Dermis blood vessel endothelial cell (primary cell): Measurements from ENCODE around the gene LSM7. TPM values are rescaled to one million over a fixed set of nuclear protein-coding genes. Genes with fewer than 3 reads are reported as not detected.

Source experiments
- DNase-seq: peaks from one replicate; pipeline ENCODE4 v3.0.0; 2010
- total RNA-seq: library from RNA; depleted of rRNA; stranded (reverse); fragments of >200 nt; gene quantifications from 2 replicates; pipeline ENCODE4 v1.2.3, GENCODE V29; 2014

LSM7 gene
- total RNA-seq = 114 and 166 TPM in 2 replicates

DNA sequence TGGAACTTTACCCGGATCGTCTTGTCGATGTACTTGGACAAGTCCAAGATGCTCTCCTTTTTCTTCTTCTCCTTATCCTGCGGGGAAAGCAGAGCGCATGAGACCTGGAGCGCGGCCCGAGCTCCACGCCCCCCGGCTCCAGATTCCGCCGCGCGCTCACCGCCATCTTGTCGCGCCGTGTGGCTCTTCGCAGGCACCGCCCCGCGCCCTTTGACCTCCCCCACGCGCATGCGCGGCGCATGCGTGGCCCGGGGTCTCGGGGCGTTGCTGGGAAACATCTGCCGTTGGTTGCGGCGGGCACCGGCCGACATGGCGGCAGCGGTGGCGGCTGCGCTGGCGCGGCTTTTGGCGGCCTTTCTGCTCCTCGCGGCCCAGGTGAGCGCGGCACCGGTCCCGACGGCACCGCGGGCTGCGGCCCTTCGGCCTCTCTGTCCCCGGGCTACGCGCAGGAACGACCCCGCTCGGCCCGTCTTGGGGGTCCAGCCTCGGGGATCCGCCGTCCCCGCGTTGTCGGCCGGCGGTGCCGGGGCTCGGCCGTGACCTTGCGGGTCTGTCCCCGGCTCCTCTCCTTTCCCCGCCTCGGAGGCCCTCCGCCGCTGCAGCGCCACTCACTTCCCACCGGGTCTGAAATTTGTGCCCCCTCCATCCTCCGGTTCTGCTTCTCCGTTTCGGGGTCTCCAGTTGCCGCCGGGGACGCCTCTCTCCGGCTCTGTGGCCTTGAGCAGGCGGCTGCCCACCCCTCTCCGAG is at the start of gene LSM7, which contains the start of gene SPPL2B:
Gene LSM7, minus strand, starts transcription at position 186 of the 748 bp plus-strand sequence. Its CDS starts 20 bp downstream, at position 166.
Gene SPPL2B, plus strand, starts transcription at position 284 of the 748 bp plus-strand sequence. Its CDS starts 26 bp downstream, at position 310.
- peak; percentile 93 for DNase-seq

DNA sequence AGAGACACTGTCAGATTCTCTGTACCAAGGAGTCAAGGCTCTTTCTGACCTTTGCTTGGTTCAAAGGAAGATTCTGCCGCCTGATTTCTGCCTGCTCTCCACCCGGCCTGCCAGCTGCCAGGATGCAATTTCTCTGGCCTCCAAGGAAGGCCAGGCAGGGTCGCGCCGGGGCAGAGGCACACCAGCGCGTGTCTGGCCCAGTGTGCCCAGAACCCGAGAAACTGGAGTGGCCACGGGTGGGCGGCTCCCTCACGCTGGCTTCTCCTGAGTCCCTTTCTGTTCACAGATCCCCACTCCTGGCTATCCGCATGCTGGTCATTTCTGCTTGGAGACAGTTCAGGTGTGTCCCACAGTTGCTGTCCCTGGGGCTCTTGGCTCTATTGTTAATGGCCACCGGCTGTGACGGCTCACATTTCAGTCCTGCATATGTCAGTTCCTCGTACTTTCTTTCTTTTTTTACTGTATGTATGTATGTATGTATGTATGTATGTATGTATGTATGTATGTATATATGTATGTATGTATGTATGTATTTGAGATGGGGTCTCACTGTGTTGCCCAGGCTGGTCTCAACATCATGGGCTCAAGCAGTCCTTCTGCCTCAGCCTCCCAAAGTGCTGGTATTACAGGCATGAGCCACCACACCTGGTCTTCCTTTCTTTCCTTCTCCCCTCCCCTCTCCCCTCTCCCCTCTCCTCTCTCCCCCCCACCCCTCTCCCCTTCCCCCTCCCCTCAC is 48.6 kb upstream of the LSM7 start:
- DNase-seq = no peak

- peak; percentile 11 for DNase-seq
These were observed 47.2 kb upstream of the LSM7 start for GRCh38 chr19:2375353-2376121.

DNA sequence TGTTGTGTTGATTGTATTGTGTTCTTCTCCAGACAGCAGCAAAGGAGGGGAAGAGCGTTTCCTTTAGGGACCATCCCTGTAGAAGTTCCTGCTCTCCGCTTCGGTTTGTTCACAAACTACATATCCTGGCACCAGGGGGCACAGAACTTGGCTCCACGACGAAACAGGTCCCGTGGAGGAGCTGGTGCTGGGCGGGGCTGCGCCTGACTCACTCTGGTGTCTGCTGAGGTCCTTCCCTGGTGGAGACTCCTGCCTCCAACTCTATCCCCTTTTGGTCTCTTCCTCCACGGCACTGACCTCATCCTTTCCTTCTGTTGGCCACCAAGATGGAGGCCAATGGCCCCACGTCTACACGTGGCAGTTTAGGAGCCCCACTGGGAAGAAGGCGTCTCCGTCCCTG is 46.4 kb upstream of the LSM7 start:
- DNase-seq = no peak

DNA sequence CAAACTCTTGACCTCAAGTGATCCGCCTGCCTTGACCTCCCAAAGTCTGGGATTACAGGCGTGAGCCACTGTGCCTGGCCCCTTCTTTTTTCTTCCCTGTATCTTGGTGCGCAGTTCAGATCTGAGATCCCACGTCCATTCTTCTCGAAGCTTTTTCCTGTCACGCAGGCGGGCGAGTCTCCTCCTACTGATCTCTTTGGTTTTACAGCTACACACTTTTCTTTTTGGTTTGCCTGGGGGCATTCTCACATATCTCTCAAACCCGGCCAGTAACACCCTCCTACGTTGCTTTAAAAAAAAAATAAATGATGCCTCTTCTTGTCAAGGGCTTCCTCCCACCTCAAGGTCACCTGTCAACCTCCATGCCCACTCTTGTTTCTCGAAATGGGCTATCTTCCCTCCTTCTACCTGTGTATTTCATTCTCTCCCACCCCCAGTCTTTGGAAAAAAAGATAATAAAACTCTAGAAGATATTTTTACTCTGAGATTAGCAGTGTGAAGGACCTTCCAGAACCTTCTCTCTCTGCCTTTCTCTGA is 43.8 kb upstream of the LSM7 start:
- DNase-seq = no peak

- no peak for DNase-seq
These were observed 43.3 kb upstream of the LSM7 start for GRCh38 chr19:2371656-2372055.

GRCh38 chr19:2365201-2365970 is 37.0 kb upstream of the LSM7 start:
- DNase-seq = no peak

DNA sequence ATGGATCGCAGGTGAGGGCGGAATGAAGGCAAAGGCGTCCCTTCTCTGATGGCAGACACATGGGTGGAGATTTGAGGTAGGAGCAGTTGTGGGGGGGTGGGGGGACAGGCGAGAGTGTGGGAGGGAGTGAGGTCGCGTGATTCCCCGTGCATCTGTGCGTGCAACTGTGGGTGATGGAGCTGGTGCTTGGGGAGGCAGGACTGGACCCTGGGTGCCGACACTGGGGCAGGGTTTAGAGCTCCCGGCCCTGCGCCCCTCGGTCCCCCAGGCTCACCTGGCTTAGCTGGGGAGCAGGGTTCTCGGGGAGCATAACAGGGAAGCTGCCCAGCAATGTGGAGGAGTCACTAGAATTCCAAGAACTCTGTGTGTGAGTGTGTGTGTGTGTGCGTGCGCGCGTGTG is 35.0 kb upstream of the LSM7 start:
- no peak for DNase-seq

DNA sequence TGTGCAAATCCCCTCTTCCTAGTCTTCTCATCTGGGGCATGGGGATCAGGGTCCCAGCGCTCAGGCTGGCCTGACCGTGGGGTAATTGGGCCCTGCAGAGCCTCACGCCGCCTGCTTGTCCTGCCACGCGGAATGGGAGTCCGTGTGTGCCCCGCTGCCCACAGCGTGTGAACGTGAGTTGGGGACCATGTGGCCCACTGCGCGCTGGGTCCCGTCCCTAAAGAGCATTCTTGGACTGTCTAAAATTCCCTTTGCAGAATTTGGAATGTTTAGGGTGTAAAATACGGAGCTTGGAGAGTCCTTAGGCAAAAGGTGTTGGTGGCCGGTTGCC is 34.5 kb upstream of the LSM7 start:
- no peak for DNase-seq

GRCh38 chr19:2362046-2362969 is 33.9 kb upstream of the LSM7 start:
- DNase-seq = no peak

- no peak for DNase-seq
These were observed 33.1 kb upstream of the LSM7 start for GRCh38 chr19:2361246-2362045.

GRCh38 chr19:2360833-2361232 is 32.4 kb upstream of the LSM7 start:
- no peak for DNase-seq

DNA sequence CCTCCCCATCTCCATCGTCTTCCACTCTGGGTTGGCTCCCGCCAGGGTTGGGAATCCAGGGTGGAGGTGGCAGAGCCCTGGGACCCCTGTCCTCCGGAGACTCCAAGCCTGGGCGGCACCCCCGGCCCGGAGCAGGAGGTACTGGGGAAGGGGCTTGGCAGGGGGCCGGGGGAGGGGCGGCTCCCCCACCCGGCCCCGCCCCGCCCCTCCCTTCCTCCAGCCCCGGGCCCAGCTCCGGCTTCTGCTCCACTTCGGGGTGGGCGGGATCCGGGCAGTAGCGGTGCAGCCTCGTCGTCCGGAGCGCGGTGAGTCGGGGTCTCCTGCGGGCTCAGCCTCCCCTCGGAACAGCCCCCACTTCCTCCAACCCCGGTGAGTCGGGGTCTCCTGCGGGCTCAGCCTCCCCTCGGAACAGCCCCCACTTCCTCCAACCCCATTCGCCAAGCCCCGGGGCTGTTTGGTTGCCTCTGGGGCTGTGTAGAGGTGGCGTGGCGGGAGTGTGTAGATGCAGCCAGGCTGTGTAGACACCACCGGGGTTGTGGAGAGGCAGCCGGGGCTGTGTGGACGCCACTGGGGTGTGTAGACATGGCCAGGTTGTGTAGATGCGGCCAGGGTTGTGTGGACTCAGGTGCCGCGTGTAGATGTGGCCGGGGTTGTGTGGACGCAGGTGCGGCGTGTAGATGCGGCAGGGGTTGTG is 31.8 kb upstream of the LSM7 start, which contains the start of gene TMPRSS9:
Gene TMPRSS9, plus strand, starts transcription at position 274 of the 694 bp plus-strand sequence. CDS start 29,521 bp downstream, outside the sequence.
- DNase-seq = no peak

DNA sequence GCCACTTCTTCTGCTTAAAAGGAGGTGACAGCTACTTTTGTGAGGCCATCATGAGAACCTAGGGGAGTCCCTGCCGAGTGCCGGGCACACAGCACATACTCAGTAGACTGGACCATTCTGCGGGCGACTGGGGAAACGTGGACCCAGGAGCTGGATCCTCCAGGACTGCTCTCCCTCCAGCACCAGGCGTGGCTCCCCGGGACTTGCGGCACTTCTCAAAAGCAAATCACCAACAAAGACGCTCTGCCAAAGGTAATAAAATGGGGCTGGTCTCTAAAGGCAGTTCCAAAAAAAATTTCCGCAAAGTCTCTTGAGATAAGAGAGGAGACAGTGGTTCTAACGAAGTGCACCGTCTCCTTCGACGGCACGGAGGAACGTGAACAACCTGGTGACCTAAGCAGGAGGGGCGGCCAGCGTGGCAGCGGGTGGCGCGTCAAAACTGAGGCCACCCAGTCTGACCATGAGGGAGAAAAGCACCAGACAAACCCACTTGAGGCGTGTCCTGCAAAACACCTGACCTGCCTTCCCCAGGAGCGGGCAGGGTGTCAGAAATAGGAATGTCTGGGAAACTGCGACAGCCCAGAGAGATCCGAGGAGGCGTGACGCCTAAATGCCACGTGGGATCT is 30.3 kb upstream of the LSM7 start:
- DNase-seq = no peak

- DNase-seq = no peak
These were observed 29.2 kb upstream of the LSM7 start for GRCh38 chr19:2357279-2358206.

DNA sequence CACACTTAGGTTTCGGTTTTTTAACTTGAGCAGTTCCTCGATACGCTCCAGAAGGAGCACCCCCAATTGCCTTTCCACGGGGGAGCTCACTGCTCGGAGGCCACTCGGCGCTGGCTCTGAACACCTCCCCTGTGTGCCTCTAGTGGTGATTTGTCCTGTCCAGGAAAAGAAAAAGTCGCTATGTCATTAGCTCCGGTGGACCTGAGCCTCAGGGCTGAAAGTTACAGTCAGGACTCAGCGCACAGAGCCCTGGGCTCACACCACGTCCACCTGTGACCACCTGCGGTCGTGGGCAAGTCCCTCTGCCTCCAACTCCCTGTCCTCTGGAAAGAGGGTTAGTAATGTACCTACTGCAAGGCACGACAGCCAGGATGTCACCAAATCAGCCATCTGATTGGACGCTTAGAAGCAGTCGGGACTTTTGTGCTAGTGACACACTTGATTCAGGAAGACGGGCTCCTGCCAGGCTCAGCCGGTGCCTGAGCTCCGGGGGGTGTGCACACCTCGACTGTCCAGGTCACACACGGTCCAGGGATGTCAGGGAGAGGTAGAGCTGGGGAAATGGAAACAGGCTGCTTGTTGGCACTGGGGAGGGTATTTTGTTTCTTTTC is 27.8 kb upstream of the LSM7 start:
- no peak for DNase-seq
